Fibroblast of lung (primary cell): ENCODE results near the gene ATP9B. TPM values are rescaled to one million over a fixed set of nuclear protein-coding genes. Genes with fewer than 3 reads are reported as not detected.
"Not testable (repeated sequence)": the region's sequence is repeated elsewhere in the genome, so short reads cannot be mapped to it uniquely, and the experiment has no call there.

Source experiments
- DNase-seq, 2 donors: peaks; one replicate each; pipeline versions ENCODE4 v3.0.0 to v3.0.0-alpha.2; 2010; ENCODE audit warnings: low read depth in 2 of 2
- H2AFZ ChIP-seq: 2 replicates; pipeline ENCODE4 v1.5.1; 2012; ENCODE audit warnings: low read length, control low read depth, inconsistent platforms
- H3K27ac ChIP-seq: 2 replicates; pipeline ENCODE4 v1.5.1; 2011; ENCODE audit warnings: low read length, control low read depth; ENCODE audit not compliant: insufficient read depth
- H3K27me3 ChIP-seq: 2 replicates; pipeline ENCODE4 v1.5.1; 2011; ENCODE audit warnings: mild to moderate bottlenecking, low read length; ENCODE audit not compliant: control insufficient read depth, insufficient read depth
- H3K36me3 ChIP-seq: 2 replicates; pipeline ENCODE4 v1.5.1; 2011; ENCODE audit warnings: low read length; ENCODE audit not compliant: control insufficient read depth, insufficient read depth
- H3K4me1 ChIP-seq: 2 replicates; pipeline ENCODE4 v1.5.1; 2011; ENCODE audit warnings: low read length; ENCODE audit not compliant: control insufficient read depth, insufficient read depth; ENCODE audit errors: extremely low read depth
- H3K4me2 ChIP-seq: 2 replicates; pipeline ENCODE4 v1.5.1; 2011; ENCODE audit warnings: low read length, control low read depth; ENCODE audit not compliant: insufficient read depth; ENCODE audit errors: extremely low read depth
- H3K4me3 ChIP-seq, 4 experiments: fragments of 200-600 bp in 1 of 4; sonication (generic) in 1 of 4; replicated peaks in 1 of 4; 2 replicates each; pipeline ENCODE4 v1.5.1; 2011 to 2016; ENCODE audit warnings: low read length in 4 of 4, low read depth in 3 of 4, mild to moderate bottlenecking in 3 of 4, control low read depth in 2 of 4, inconsistent platforms in 1 of 4, mixed read lengths in 1 of 4; ENCODE audit not compliant: insufficient read depth in 1 of 4; ENCODE audit errors: control extremely low read depth in 1 of 4
- H3K79me2 ChIP-seq: 2 replicates; pipeline ENCODE4 v1.5.1; 2012; ENCODE audit warnings: mild to moderate bottlenecking, low read length, inconsistent platforms; ENCODE audit not compliant: control insufficient read depth, insufficient read depth
- H3K9ac ChIP-seq: 2 replicates; pipeline ENCODE4 v1.5.1; 2011; ENCODE audit warnings: mild to moderate bottlenecking, low read length, control low read depth; ENCODE audit not compliant: insufficient read depth
- H3K9me3 ChIP-seq: 2 replicates; pipeline ENCODE4 v1.5.1; 2012; ENCODE audit warnings: low read depth, low read length; ENCODE audit not compliant: control insufficient read depth, insufficient read depth
- H4K20me1 ChIP-seq: 2 replicates; pipeline ENCODE4 v1.5.1; 2011; ENCODE audit warnings: low read length; ENCODE audit not compliant: control insufficient read depth, insufficient read depth; ENCODE audit errors: extremely low read depth
- CTCF ChIP-seq, 2 donors: IDR thresholded peaks in 1 of 2; conservative IDR thresholded peaks in 1 of 2; 1 replicate in 1 of 2; 2 replicates in 1 of 2; pipeline ENCODE4 v1.5.1; 2011 to 2012; ENCODE audit warnings: low read length in 2 of 2, control low read depth in 1 of 2, inconsistent platforms in 1 of 2, low read depth in 1 of 2, mild to moderate bottlenecking in 1 of 2
- EZH2 ChIP-seq: IDR thresholded peaks from 2 replicates; pipeline ENCODE4 v1.5.1; 2012; ENCODE audit warnings: low read length, control low read depth, mild to moderate bottlenecking; ENCODE audit errors: missing control alignments
- polyA plus RNA-seq, 2 donors: library from polyadenylated mRNA; depleted of rRNA in 1 of 2; stranded (reverse) in 1 of 2; unstranded in 1 of 2; fragments of >200 nt; gene quantifications; 2 replicates each; pipeline ENCODE4 v1.2.1, GENCODE V29; 2011 to 2012; ENCODE audit warnings: missing spikeins in 1 of 2
- total RNA-seq: library from RNA; depleted of rRNA; stranded (reverse); fragments of >200 nt; gene quantifications from 2 replicates; pipeline ENCODE4 v1.2.1, GENCODE V29; 2014

Gene ATP9B
- total and polyA plus RNA-seq, 2 donors (not counting 1 experiment from before 2014, with no cell fraction given) = 11.2 to 27.7 TPM

GRCh38 chr18:79373736-79374135 is 304.5 kb downstream of the ATP9B start:
- Histone ChIP-seq H3K36me3 (peaks cover 6% of the 10 kb centered on the region), H3K4me2 (no peak overlapping the region), H3K9ac (no peak overlapping the region), H3K4me1 (no peaks in the 10 kb centered on the region), H3K27me3 (no peaks in the 10 kb centered on the region), H3K27ac (no peak overlapping the region), H2AFZ (no peak overlapping the region), H3K9me3 (no peaks in the 10 kb centered on the region), H3K4me3 (no peak overlapping the region), H3K79me2 (no peaks in the 10 kb centered on the region), H4K20me1 (no peaks in the 10 kb centered on the region)
- no peak for DNase-seq
- no peak for TF ChIP-seq CTCF (conservative IDR thresholded peaks at IDR 0.05 in 1 of 2, IDR thresholded peaks at IDR 0.05 in 1 of 2; ENCODE audit: low read depth in 1 of 2, low read length in 2 of 2)
- no peak for TF ChIP-seq EZH2

GRCh38 chr18:79374408-79375171 is 305.4 kb downstream of the ATP9B start:
- Histone ChIP-seq H3K36me3 (peaks cover 6% of the 10 kb centered on the region), H3K4me1 (no peaks in the 10 kb centered on the region), H3K4me2 (no peak overlapping the region), H3K27ac (no peak overlapping the region), H4K20me1 (no peaks in the 10 kb centered on the region), H3K27me3 (no peaks in the 10 kb centered on the region), H3K9ac (no peak overlapping the region), H3K9me3 (no peaks in the 10 kb centered on the region), H2AFZ (no peak overlapping the region), H3K79me2 (no peaks in the 10 kb centered on the region), H3K4me3 (no peak overlapping the region)
- no peak for DNase-seq
- TF ChIP-seq CTCF (conservative IDR thresholded peaks at IDR 0.05 in 1 of 2, IDR thresholded peaks at IDR 0.05 in 1 of 2; ENCODE audit: low read depth in 1 of 2, low read length in 2 of 2) = no peak
- TF ChIP-seq EZH2 = no peak

GRCh38 chr18:79375441-79376154 is 306.4 kb downstream of the ATP9B start:
- Histone ChIP-seq H3K9ac (no peak overlapping the region), H3K79me2 (no peaks in the 10 kb centered on the region), H3K36me3 (peaks cover 6% of the 10 kb centered on the region), H3K9me3 (no peaks in the 10 kb centered on the region), H3K4me3 (no peak overlapping the region), H3K4me1 (no peaks in the 10 kb centered on the region), H3K4me2 (no peak overlapping the region), H3K27ac (no peak overlapping the region), H2AFZ (no peak overlapping the region), H4K20me1 (no peaks in the 10 kb centered on the region), H3K27me3 (no peaks in the 10 kb centered on the region)
- no peak for TF ChIP-seq CTCF (conservative IDR thresholded peaks at IDR 0.05 in 1 of 2, IDR thresholded peaks at IDR 0.05 in 1 of 2; ENCODE audit: low read depth in 1 of 2, low read length in 2 of 2)
- no peak for TF ChIP-seq EZH2
- no peak for DNase-seq

- H3K4me1 ChIP-seq, H3K36me3 ChIP-seq, DNase-seq, H3K9ac ChIP-seq, H2AFZ ChIP-seq, H3K9me3 ChIP-seq, H3K4me2 ChIP-seq, H3K4me3 ChIP-seq, H3K27me3 ChIP-seq, H3K79me2 ChIP-seq, H3K27ac ChIP-seq, H4K20me1 ChIP-seq: not testable (repeated sequence)
These were observed 307.5 kb downstream of the ATP9B start for GRCh38 chr18:79376661-79377060.
